Hematopoietic multipotent progenitor cell (in vitro differentiated cells): ENCODE results near the gene FAM89A. TPM values are rescaled to one million over a fixed set of nuclear protein-coding genes. Genes with fewer than 3 reads are reported as not detected.
"Not testable (repeated sequence)": the region's sequence is repeated elsewhere in the genome, so short reads cannot be mapped to it uniquely, and the experiment has no call there.

Experiments
- DNase-seq, 3 donors: peaks; one replicate each; pipeline ENCODE4 v3.0.0-alpha.2; 2011 to 2015; ENCODE audit warnings: low read depth in 2 of 3, low spot score in 2 of 3
- total RNA-seq: library from RNA; depleted of rRNA; stranded (reverse); fragments of >200 nt; gene quantifications from one replicate; pipeline ENCODE4 v1.2.3, GENCODE V29; 2012

FAM89A gene
- total RNA-seq, 1 donor, result 6.7 TPM

GRCh38 chr1:231058416-231059109, 18.5 kb upstream of the FAM89A start:
- DNase-seq, result no peak

- no peak for DNase-seq
These were observed 17.4 kb upstream of the FAM89A start for GRCh38 chr1:231057410-231057809.

- no peak for DNase-seq
These were observed 15.2 kb upstream of the FAM89A start for GRCh38 chr1:231055271-231055670.

- DNase-seq, result peak in 2 of 3 donors; percentile 36 to 87
These were observed 13.6 kb upstream of the FAM89A start for GRCh38 chr1:231053493-231054162.

- DNase-seq, result no peak
These were observed 12.7 kb upstream of the FAM89A start for GRCh38 chr1:231052777-231053176.

GRCh38 chr1:231050932-231051331, 10.9 kb upstream of the FAM89A start:
- not testable (repeated sequence) for DNase-seq

- DNase-seq, result no peak
These were observed 10.3 kb upstream of the FAM89A start for GRCh38 chr1:231050395-231050794.

GRCh38 chr1:231049121-231049979, 9.3 kb upstream of the FAM89A start:
- no peak for DNase-seq

GRCh38 chr1:231048419-231048818, 8.4 kb upstream of the FAM89A start:
- not testable (repeated sequence) for DNase-seq

- not testable (repeated sequence) for DNase-seq
These were observed 7.5 kb upstream of the FAM89A start for GRCh38 chr1:231047529-231047928.

- DNase-seq, result no peak
These were observed 6.8 kb upstream of the FAM89A start for GRCh38 chr1:231046730-231047395.

GRCh38 chr1:231045921-231046729, 6.1 kb upstream of the FAM89A start:
- DNase-seq, result not testable (repeated sequence)

- DNase-seq, result no peak
These were observed 5.2 kb upstream of the FAM89A start for GRCh38 chr1:231045286-231045685.

- no peak for DNase-seq
These were observed 4.5 kb upstream of the FAM89A start for GRCh38 chr1:231044588-231044987.

GRCh38 chr1:231041719-231042261, 1.7 kb upstream of the FAM89A start:
- DNase-seq, result no peak

- DNase-seq, result no peak
These were observed 1.0 kb upstream of the FAM89A start for GRCh38 chr1:231040800-231041718.

GRCh38 chr1:231039161-231040018, 664 bp downstream of the FAM89A start:
- DNase-seq, result peak in 1 of 3 donors; percentile 5
